ENCODE measurements around the gene CTCF.

The CTCF gene

DNA sequence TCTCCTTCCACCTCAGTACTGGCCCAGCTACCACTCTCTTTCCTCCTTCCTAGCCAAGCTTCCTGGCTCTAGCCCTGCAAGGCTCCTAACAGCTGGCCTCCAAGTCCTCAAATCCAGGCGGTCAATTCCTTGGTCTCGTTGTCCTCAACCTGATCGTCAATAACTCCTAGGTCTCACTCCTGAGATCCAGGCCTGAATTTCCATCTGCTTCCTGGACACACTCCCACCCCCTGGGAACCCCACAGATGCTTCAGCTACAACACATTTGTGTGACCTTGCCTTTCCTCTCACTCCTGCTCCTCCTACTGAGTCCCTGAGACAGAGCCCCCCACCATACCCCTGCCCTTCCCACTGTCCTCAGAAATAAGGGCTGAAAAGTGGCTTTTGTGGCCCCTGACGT is 101.9 kb downstream of the CTCF start:
- DNase-seq, result no peak
- H3K27me3 ChIP-seq (ENCODE audit: insufficient read depth, low read depth, severe bottlenecking), result no peaks in the 10 kb centered on the region
- TF ChIP-seq CTCF (IDR thresholded peaks at IDR 0.05; ENCODE audit: low read depth, low read length), result no peak
- H3K36me3 ChIP-seq, result peaks cover 28% of the 10 kb centered on the region
- no peaks in the 10 kb centered on the region for H3K9me3 ChIP-seq (ENCODE audit: severe bottlenecking)
- no peak overlapping the region for H3K4me3 ChIP-seq (ENCODE audit: low read depth, low read length)
- no peak overlapping the region for H3K27ac ChIP-seq

GRCh38 chr16:67664871-67665270 is 102.5 kb downstream of the CTCF start:
- no peak overlapping the region for H3K27ac ChIP-seq

DNA sequence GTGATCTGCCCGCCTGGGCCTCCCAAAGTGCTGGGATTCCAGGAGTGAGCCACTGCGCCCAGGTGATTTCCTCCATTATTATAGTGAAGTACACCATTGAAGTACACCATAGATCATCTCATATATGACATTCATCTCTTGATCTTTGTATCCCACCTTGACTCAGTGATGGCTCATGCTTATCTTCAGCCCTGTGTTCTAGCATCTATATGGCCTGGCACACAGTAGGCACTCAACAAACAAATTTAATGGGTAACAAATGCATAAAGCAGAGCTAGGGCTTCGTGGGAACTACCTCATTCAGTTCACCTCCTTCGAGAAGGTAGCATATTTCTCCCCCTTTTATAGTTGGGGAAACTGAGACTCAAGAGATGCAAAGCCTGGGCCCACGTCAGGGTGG is 103.3 kb downstream of the CTCF start:
- Histone ChIP-seq H3K27me3 (ENCODE audit: insufficient read depth, low read depth, severe bottlenecking) (no peaks in the 10 kb centered on the region), H3K9me3 (ENCODE audit: severe bottlenecking) (no peaks in the 10 kb centered on the region), H3K4me3 (ENCODE audit: low read depth, low read length) (peak overlapping the region; percentile 55), H3K27ac (peak overlapping the region; percentile 88), H3K36me3 (peaks cover 28% of the 10 kb centered on the region)
- no peak for DNase-seq
- no peak for TF ChIP-seq CTCF (IDR thresholded peaks at IDR 0.05; ENCODE audit: low read depth, low read length)

More at GRCh38 chr16:67664871-67665270, 102.5 kb downstream of the CTCF start:
- H3K9me3 ChIP-seq (ENCODE audit: severe bottlenecking), result no peaks in the 10 kb centered on the region
- H3K36me3 ChIP-seq, result peaks cover 28% of the 10 kb centered on the region
- DNase-seq, result no peak
- H3K4me3 ChIP-seq (ENCODE audit: low read depth, low read length), result no peak overlapping the region
- no peaks in the 10 kb centered on the region for H3K27me3 ChIP-seq (ENCODE audit: insufficient read depth, low read depth, severe bottlenecking)
- no peak for TF ChIP-seq CTCF (IDR thresholded peaks at IDR 0.05; ENCODE audit: low read depth, low read length)

DNA sequence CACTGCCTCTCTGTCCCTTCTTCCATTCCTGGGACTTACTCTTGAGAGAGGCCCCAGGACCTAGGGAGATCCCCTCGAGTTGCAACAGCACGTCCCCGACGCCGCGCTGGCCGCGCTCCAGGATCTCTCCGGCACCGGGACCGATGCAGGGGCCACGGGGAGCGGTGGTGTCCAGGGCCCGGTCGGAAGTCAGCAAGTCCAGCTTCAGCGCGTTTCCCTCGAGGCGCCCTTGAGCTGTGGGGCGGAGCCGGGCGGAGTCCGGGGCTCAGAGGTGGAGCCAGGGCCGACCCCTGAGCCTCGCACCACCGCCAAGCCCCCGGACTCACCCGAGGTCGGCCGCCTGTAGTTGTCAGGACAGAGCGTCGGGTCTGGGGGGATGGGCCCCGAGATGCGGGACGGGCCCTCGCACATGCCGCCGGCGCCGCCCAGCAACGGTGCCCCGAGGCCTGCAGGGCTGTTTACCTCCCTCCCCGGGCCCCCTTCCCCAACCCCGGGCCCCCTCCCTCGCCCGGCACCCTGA is 103.8 kb downstream of the CTCF start:
- Histone ChIP-seq H3K36me3 (peaks cover 28% of the 10 kb centered on the region), H3K27me3 (ENCODE audit: insufficient read depth, low read depth, severe bottlenecking) (no peaks in the 10 kb centered on the region), H3K4me3 (ENCODE audit: low read depth, low read length) (peak overlapping the region; percentile 55), H3K9me3 (ENCODE audit: severe bottlenecking) (no peaks in the 10 kb centered on the region), H3K27ac (peak overlapping the region; percentile 88)
- DNase-seq, result peak; percentile 64
- TF ChIP-seq CTCF (IDR thresholded peaks at IDR 0.05; ENCODE audit: low read depth, low read length), result no peak

DNA sequence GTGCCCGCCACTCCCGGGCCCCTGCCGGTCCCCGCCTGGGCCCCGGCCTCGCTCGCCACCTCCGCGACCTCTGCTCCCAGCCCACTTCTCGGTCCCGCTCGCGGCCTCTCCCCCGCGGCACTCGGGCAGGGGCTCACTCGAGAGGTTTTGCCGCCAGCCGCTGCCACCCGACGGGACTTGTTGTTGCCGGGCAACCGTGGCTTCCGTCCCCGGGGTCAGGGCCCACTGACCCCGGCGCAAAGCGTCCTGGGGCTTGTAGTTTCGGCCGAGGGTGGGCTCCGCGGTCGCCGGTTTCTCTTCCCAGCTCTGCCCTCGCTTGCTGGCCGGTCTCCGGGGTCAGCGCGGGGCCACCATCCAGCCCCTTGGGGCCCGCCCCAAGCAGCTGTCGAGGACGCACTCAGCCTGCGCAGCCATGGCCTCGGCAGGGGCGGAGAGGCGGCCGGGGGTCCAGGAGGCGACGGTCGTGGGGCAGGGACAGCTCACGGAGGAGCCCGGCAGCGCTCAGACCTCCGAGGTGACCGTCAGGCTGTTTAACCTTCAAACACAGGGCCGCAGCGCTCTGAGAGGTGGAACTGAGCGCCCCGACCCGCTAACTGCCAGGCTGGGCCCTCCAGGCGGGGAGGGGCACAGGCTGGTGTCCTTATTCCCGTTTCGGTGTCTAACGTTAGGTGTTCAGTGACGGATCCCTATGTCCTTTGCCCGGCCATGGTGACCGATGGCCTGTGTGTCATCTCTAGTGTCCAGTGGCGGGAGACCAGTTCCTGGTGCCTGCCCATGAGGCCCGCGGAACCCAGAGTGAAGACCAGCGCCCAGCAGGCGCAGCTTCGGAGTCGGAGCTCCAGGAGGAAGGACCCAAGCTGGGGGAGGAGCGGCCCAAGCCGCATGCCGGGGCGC is 104.5 kb downstream of the CTCF start, which contains the start of the genes C16orf86 and ENKD1:
C16orf86 (plus strand) TSS at position 256 of the 894 bp plus-strand sequence; CDS start at position 413, 157 bp downstream.
ENKD1 (minus strand) TSS at position 192 of the 894 bp plus-strand sequence. CDS start 308 bp downstream, outside the sequence.
- no peak for TF ChIP-seq CTCF (IDR thresholded peaks at IDR 0.05; ENCODE audit: low read depth, low read length)
- Histone ChIP-seq H3K4me3 (ENCODE audit: low read depth, low read length) (peak within 1 kb of the TSS; percentile 55), H3K27me3 (ENCODE audit: insufficient read depth, low read depth, severe bottlenecking) (no peaks in the 10 kb centered on the region), H3K27ac (peak within 1 kb of the TSS; percentile 88), H3K36me3 (peaks cover 28% of the 10 kb centered on the region), H3K9me3 (ENCODE audit: severe bottlenecking) (no peaks in the 10 kb centered on the region)
- DNase-seq, result peak; percentile 90
